Measurements from ENCODE around the gene HMGCLL1.

Gene HMGCLL1

DNA sequence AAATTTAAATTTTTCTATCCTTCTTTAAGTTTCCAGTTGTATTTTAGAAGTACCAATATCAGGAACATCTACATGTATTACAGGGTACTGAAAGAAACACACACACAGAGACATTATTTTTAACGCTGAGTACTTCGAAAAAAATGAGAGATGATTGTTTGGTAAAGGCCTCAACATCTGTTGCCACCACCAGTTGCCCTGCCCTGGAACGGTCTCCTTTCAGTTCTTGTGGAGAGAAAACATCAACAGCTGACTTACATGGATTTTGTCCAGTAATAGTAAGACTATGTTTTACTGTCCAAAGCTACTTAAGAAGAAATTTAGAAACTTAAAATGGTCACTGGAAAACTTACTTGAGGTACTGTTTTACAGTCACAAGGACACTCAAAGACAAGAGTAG is 16.7 kb downstream of the HMGCLL1 start:
- DNase-seq (ENCODE audit: low read depth in 1 of 2, low spot score in 1 of 2), result no peak
- H3K27ac ChIP-seq (replicated peaks), result no peak overlapping the region
- no peak overlapping the region for H3K4me3 ChIP-seq (replicated peaks; ENCODE audit: insufficient read depth, low read length)
- TF ChIP-seq SPI1 (IDR thresholded peaks at IDR 0.05; ENCODE audit: borderline replicate concordance, low read depth) (no peak), GABPA (IDR thresholded peaks at IDR 0.05; ENCODE audit: low read depth) (no peak), POLR2AphosphoS5 (IDR thresholded peaks at IDR 0.05; ENCODE audit: low read depth) (no peak)
- TF ChIP-seq, protein P1, sequence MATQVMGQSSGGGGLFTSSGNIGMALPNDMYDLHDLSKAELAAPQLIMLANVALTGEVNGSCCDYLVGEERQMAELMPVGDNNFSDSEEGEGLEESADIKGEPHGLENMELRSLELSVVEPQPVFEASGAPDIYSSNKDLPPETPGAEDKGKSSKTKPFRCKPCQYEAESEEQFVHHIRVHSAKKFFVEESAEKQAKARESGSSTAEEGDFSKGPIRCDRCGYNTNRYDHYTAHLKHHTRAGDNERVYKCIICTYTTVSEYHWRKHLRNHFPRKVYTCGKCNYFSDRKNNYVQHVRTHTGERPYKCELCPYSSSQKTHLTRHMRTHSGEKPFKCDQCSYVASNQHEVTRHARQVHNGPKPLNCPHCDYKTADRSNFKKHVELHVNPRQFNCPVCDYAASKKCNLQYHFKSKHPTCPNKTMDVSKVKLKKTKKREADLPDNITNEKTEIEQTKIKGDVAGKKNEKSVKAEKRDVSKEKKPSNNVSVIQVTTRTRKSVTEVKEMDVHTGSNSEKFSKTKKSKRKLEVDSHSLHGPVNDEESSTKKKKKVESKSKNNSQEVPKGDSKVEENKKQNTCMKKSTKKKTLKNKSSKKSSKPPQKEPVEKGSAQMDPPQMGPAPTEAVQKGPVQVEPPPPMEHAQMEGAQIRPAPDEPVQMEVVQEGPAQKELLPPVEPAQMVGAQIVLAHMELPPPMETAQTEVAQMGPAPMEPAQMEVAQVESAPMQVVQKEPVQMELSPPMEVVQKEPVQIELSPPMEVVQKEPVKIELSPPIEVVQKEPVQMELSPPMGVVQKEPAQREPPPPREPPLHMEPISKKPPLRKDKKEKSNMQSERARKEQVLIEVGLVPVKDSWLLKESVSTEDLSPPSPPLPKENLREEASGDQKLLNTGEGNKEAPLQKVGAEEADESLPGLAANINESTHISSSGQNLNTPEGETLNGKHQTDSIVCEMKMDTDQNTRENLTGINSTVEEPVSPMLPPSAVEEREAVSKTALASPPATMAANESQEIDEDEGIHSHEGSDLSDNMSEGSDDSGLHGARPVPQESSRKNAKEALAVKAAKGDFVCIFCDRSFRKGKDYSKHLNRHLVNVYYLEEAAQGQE (IDR thresholded peaks at IDR 0.05; ENCODE audit: insufficient replicate concordance, low read depth), result no peak
- TF ChIP-seq, protein P2, sequence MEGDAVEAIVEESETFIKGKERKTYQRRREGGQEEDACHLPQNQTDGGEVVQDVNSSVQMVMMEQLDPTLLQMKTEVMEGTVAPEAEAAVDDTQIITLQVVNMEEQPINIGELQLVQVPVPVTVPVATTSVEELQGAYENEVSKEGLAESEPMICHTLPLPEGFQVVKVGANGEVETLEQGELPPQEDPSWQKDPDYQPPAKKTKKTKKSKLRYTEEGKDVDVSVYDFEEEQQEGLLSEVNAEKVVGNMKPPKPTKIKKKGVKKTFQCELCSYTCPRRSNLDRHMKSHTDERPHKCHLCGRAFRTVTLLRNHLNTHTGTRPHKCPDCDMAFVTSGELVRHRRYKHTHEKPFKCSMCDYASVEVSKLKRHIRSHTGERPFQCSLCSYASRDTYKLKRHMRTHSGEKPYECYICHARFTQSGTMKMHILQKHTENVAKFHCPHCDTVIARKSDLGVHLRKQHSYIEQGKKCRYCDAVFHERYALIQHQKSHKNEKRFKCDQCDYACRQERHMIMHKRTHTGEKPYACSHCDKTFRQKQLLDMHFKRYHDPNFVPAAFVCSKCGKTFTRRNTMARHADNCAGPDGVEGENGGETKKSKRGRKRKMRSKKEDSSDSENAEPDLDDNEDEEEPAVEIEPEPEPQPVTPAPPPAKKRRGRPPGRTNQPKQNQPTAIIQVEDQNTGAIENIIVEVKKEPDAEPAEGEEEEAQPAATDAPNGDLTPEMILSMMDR (IDR thresholded peaks at IDR 0.05; ENCODE audit: insufficient read depth, low read length), result no peak
- H3K27me3 ChIP-seq (ENCODE audit: insufficient read depth, poor library complexity, severe bottlenecking), result no peaks in the 10 kb centered on the region

DNA sequence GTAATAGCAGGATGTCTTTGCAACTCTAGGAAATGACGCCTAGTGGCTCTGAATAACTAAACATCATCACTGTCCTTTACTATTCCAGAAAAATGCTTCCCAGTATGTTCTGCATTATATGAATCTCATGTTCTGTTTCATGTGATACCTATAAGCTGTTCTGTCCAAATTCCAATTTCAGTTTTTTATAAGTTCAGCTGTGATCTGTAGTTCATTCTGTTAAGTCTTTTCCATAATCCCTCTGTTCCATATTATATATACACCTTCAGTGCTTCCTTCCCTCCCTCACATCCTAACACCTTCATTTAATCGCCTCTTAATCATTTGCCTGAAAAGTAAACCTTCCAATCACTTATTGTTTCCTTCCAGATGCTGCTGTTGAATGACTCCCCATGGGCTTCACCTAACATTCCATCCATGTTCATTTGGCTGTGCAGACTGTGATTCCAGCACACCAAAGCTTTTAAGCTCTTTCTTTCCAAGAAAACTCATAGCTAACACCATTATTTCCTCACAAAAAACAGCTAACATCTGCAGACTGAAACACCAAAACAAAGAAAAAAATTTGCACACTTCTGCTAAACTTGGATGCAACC is 18.6 kb downstream of the HMGCLL1 start:
- Histone ChIP-seq H3K27me3 (ENCODE audit: insufficient read depth, poor library complexity, severe bottlenecking) (no peaks in the 10 kb centered on the region), H3K27ac (replicated peaks) (no peak overlapping the region), H3K4me3 (replicated peaks; ENCODE audit: insufficient read depth, low read length) (no peak overlapping the region)
- no peak for TF ChIP-seq GABPA (IDR thresholded peaks at IDR 0.05; ENCODE audit: low read depth)
- TF ChIP-seq, protein P1 (IDR thresholded peaks at IDR 0.05; ENCODE audit: insufficient replicate concordance, low read depth), result no peak
- no peak for TF ChIP-seq SPI1 (IDR thresholded peaks at IDR 0.05; ENCODE audit: borderline replicate concordance, low read depth)
- TF ChIP-seq, protein P2 (IDR thresholded peaks at IDR 0.05; ENCODE audit: insufficient read depth, low read length), result no peak
- no peak for TF ChIP-seq POLR2AphosphoS5 (IDR thresholded peaks at IDR 0.05; ENCODE audit: low read depth)
- DNase-seq (ENCODE audit: low read depth in 1 of 2, low spot score in 1 of 2), result no peak

DNA sequence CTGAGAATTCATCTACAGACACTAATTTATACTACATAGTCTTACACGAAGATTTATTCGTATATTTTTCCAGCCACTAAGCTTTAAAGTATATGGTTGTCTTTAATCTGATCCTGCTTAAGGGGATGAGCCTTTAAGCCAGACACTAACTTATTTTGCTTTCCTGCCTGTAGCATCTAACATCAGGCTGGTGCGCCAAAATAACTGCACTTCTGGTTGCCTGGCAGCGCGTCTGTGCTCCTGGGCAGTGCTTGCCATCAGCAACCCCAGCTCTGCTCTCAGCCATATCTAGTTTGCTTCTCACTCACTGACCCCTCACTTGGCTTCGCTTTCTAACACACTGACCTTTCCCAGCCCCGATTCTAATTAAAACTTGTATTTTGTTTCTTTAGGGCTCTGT is 21.8 kb downstream of the HMGCLL1 start:
- Histone ChIP-seq H3K27me3 (ENCODE audit: insufficient read depth, poor library complexity, severe bottlenecking) (no peaks in the 10 kb centered on the region), H3K4me3 (replicated peaks; ENCODE audit: insufficient read depth, low read length) (no peak overlapping the region), H3K27ac (replicated peaks) (no peak overlapping the region)
- TF ChIP-seq, protein P1 (IDR thresholded peaks at IDR 0.05; ENCODE audit: insufficient replicate concordance, low read depth), result no peak
- TF ChIP-seq SPI1 (IDR thresholded peaks at IDR 0.05; ENCODE audit: borderline replicate concordance, low read depth), result no peak
- TF ChIP-seq, protein P2 (IDR thresholded peaks at IDR 0.05; ENCODE audit: insufficient read depth, low read length), result no peak
- TF ChIP-seq POLR2AphosphoS5 (IDR thresholded peaks at IDR 0.05; ENCODE audit: low read depth), result no peak
- TF ChIP-seq GABPA (IDR thresholded peaks at IDR 0.05; ENCODE audit: low read depth), result no peak
- DNase-seq (ENCODE audit: low read depth in 1 of 2, low spot score in 1 of 2), result no peak

Measured in HL-60 (cell line).